GM12873 (cell line): ENCODE results near the gene ANP32B.

Experiments
- TF ChIP-seq, protein P1 (sequence below): IDR thresholded peaks from 2 replicates; pipeline ENCODE4 v1.5.1; 2012; ENCODE audit warnings: low read depth, mild to moderate bottlenecking, moderate library complexity, low read length, control low read depth; ENCODE audit not compliant: insufficient read depth; ENCODE audit errors: missing control alignments

ANP32B gene

GRCh38 chr9:98031935-98032334 lies 48.8 kb downstream of the ANP32B start:
- TF ChIP-seq, protein P1, sequence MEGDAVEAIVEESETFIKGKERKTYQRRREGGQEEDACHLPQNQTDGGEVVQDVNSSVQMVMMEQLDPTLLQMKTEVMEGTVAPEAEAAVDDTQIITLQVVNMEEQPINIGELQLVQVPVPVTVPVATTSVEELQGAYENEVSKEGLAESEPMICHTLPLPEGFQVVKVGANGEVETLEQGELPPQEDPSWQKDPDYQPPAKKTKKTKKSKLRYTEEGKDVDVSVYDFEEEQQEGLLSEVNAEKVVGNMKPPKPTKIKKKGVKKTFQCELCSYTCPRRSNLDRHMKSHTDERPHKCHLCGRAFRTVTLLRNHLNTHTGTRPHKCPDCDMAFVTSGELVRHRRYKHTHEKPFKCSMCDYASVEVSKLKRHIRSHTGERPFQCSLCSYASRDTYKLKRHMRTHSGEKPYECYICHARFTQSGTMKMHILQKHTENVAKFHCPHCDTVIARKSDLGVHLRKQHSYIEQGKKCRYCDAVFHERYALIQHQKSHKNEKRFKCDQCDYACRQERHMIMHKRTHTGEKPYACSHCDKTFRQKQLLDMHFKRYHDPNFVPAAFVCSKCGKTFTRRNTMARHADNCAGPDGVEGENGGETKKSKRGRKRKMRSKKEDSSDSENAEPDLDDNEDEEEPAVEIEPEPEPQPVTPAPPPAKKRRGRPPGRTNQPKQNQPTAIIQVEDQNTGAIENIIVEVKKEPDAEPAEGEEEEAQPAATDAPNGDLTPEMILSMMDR, result no peak

- TF ChIP-seq, protein P1, result peak; percentile 92
Observed at GRCh38 chr9:98034593-98035546, 51.7 kb downstream of the ANP32B start.

DNA sequence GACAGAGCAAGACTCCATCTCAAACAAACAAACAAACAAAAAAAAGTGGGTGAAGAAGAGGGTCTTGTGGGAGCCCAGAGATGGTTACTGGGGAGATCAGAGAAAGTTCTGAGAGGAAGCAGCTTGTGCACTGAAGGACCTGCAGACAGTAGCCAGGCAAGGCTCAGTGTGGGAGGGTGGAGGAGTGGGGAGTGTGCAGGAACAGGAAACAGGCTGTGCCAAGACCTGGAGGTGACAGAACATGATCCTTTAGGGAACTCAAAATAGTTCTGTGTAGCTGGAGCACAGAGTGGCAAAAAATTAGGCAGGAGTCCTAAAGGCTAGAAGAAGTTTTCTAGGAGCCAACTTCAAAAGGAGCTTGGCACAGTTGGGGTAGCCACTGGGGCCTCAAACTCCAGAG lies 54.2 kb downstream of the ANP32B start:
- TF ChIP-seq, protein P1, result no peak

DNA sequence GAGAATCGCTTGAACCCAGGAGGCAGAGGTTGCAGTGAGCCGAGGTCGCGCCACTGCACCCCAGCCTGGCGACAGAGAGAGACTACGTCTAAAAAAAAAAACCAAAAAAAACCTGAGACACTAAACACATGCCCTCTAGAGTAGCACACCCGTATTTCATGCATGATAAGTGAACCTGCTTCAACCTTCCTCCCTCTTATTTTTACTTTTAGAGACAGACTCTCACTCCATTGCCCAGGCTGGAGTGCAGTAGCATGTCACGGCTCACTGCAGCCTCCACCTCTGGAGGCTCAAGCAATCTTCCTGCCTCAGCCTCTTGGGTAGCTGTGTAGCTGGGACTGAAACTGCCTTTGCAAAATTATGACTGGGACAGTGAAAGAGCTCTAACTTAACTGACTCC lies 55.8 kb downstream of the ANP32B start:
- TF ChIP-seq, protein P1, result peak; percentile 44

DNA sequence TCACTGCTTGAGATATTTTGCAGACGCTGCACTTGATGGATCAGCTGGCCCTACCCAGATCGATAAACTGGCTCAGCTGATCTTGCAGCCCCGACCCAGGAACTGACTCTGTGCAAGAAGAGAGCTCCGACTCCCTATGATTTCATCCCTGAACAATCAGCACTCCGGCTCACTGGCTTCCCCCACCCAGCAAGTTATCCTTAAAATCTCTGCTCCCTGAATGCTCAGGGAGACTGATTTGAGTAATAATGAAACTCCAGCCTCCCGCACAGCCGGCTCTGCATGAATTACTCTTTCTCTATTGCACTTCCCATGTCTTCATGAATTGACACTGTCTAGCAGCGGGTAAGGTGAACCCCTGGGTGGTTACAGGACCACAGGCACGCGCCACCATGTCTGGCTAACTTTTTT lies 56.5 kb downstream of the ANP32B start:
- TF ChIP-seq, protein P1, result no peak

- TF ChIP-seq, protein P1, result no peak
Observed at GRCh38 chr9:98040212-98040611, 57.1 kb downstream of the ANP32B start.

DNA sequence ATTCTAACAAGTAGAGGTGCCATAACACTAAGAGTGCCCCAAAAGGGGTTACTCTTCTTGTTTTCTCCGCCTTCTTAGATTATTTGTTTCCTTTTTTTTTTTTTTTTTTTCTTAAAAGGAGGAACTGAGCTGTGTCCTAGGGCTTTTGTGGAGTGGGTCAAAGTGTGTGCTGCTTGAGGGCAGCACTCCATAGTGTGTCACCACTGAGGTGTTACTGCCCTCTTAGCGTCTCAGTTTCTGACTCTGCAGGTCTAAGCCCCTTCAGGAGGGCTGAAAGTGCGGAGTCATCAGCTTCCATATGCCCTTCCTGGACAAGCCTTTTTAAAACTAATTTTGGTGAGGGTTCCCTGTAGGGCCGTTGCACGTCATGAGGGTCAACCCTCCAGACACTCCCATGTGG lies 60.8 kb downstream of the ANP32B start:
- TF ChIP-seq, protein P1, result no peak
